NB4 (cell line): ENCODE measurements around the gene PLEKHG4B.

Experiments used
- CTCF ChIP-seq: IDR thresholded peaks from one replicate; pipeline ENCODE4 v1.5.1; 2012; ENCODE audit warnings: low read depth, low read length
- MYC ChIP-seq: IDR thresholded peaks from 2 replicates; pipeline ENCODE4 v1.6.1; 2011; ENCODE audit warnings: low read depth, low read length

GRCh38 chr5:54175-54730 is 37.7 kb upstream of the PLEKHG4B start:
- TF ChIP-seq CTCF (no peak), MYC (no peak)
